SIG-M5 (cell line): ENCODE results near the gene ATG101.
"Not testable (repeated sequence)": the region's sequence is repeated elsewhere in the genome, so short reads cannot be mapped to it uniquely, and the experiment has no call there.

Experiments used
- DNase-seq: peaks from one replicate; lab custom pipeline; 2025; lab: John Stamatoyannopoulos, UW

Gene ATG101

DNA sequence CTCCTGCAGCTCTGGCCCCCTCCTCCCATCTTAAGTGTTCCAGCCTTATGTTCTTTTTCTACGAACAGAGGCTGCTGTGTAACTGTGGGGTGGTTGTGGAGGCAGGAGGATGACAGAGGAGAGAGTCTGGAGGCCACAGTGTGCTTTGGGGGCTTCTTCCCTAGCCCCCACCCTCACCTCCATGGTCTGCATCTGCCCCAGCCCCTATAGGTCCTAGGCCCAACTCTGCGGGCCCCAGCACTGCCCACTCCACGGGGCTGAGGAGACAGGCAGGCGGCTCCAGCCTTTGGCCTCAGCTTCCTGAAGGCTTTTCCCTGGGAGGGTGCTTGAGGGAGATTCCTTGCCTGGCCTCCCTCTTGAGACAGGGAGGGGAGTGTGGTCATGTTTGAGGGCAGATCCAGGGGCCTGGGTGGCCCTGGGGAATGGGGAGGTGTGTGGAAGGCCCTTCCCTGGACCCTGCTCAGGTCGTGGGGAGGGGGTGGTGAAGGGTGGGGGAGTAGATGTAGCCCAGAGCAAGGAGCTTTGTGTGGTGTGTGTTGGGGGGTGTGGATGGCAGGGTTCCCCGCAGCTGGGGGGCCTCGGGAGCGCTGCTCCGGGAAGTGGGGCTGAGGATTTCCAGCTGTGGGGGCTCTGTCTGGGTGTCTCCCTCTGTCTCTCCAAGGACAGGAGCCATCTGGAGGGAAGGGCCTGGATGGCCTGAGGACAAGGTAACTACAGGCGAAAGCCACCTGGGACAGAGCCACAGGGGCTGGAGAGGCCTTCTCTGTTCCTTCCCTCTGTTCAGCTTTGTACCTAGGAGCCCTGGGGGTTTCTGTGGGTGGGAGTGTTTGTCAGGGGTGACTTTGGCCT lies 10.8 kb downstream of the ATG101 start:
- no peak for DNase-seq

DNA sequence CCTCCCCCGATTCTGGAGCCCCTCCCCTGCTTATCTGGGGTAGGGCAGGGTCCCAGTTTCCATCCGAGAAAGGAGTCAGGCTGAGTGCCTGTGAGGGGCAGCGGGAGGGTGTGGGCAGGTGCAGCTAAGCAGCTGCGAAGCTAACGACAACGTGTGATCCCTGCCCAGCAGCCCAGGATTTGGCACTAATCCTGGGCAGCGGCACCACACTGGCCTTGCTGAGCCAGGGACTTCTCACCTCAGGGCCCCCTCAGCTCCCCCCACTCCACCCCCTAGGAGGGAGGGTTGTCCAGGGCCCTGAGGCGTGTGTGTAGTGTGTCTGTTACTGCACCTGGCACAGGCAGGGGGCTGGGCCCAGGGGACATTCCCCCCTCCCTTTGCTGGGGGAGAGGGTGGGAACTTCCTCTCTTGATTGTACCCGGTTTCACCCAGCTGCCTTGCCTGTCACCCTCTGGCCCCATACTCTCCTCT lies 11.5 kb downstream of the ATG101 start:
- DNase-seq, result no peak

GRCh38 chr12:52082026-52082668 lies 12.4 kb downstream of the ATG101 start:
- no peak for DNase-seq

GRCh38 chr12:52082669-52082987 lies 12.8 kb downstream of the ATG101 start:
- no peak for DNase-seq

GRCh38 chr12:52082988-52083637 lies 13.3 kb downstream of the ATG101 start:
- DNase-seq, result no peak

- DNase-seq, result no peak
These were observed 13.8 kb downstream of the ATG101 start for GRCh38 chr12:52083638-52083996.

- no peak for DNase-seq
These were observed 14.9 kb downstream of the ATG101 start for GRCh38 chr12:52084491-52085231.

- DNase-seq, result no peak
These were observed 16.0 kb downstream of the ATG101 start for GRCh38 chr12:52085682-52086180.

DNA sequence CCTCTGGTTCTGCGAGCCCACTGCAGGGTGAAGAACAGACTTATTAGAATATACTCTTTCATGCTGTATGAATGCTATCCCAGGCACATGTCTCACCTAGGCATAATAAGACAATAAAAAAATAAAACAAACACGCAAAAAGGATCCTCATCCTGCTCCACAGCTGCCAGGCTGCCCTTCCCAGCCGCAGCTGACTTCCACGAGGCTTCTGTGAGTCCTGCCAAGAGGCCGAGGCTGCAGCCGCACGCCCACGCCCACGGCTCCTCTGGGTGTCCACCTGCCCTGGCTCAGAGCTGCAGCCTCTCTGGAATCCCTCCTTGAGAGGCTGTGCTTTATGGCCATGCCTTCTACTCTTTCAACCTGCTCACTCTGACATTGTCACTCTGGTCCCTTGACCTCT lies 16.6 kb downstream of the ATG101 start:
- DNase-seq, result no peak

DNA sequence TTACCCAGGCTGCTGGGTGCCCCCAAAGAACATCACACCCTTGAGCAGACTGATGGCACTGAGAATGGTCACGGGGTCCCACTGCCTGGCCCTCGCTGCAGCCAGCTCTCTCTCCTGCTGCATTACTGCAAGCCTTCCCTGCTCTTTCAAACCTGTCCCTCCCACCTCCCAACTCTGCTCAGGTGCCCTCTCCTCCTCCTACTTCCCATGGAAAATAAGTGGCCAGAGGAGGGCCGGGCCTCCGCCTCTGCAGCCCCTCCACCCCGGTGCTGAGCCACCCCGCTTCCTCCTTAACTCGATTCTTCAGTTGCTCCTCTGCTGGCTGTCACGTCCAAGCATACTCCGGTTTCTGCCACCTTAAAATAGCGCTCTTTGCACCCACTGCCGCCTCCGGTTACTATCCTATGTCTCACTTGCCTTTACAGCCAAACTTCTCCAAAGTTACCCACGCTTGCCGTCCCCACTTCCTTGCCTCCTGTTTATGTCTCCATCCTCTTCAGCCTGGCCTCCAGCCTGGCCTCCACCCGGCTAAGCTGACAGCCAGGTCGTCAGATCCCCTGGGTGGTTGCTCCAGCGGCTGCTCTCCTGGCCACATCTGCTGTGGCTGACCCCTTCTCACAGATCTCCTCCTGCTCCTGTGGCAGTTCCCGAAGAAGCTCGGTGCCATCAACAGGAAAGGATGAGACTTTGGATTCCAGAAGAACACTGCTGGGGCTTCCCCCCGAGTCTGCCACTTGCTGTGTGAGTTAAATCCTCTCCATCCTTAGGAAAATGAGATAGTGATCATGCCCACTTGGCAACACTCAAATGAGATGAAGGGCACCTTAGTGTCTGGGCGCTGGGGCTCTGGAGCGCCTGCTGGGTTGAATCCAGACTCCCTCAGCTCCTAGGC lies 17.4 kb downstream of the ATG101 start:
- no peak for DNase-seq

DNA sequence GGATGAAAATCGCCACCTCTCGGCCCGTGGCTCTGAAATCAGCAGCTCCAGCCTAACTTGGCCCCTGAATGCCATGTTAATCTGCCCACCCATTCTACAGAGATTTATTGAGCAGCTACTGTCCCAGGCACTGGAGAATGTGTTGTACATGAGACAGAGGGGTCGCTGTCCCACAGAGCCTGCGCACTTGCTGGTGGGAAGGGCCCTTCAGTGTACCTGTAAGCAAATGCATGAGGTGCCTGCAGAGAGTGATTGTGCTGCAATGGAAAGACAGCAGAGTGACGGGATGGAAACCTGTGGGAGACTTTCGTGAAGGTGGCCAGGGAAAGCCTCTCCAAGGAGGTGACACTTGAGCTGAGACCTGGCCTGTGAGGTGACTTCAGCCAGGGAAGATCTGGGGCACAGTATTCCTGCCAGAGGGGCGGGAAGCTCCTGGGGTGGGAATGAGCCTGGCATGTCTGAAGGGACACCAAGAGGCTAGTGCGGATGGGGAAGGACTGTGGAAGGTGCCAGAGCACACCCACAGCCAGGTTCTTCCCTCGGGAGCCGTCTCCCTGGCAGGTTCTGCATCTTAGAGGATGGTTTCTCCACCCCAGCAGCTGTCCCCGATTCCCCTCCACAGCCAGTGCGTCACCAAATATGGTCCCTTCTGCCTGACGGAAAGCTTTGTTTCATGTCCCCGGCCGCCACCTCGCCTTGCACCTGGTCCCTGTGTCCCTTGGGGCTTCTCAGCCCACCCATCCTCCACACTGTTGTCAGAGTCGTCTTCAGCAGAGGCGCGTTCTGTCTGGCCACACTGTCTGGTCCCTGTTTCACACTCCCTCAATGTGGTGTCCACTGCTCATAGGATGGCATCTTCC lies 18.4 kb downstream of the ATG101 start:
- DNase-seq, result no peak

GRCh38 chr12:52089491-52089890 lies 19.7 kb downstream of the ATG101 start:
- DNase-seq, result no peak

GRCh38 chr12:52090291-52090690 lies 20.5 kb downstream of the ATG101 start:
- DNase-seq, result no peak

DNA sequence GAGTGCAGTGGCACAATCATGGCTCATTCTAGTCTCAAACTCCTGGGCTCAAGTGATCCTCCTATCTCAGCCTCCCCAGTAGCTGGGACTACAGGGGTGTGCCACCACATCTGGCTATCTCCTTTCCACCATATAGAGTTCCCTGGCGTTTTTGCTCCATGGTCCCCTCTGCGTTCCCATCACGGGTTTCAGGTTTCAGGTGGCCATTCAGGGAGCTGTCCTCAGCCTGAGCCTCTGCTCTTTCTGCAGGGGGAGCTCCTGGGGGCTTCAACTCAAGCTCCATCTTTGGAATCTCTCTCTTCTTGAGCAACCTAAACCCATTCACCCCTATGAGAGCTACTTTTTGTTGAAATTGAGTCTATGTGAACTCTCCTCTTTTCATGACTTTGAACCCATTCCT lies 21.3 kb downstream of the ATG101 start:
- DNase-seq, result no peak

GRCh38 chr12:52091869-52092268 lies 22.1 kb downstream of the ATG101 start:
- no peak for DNase-seq

DNA sequence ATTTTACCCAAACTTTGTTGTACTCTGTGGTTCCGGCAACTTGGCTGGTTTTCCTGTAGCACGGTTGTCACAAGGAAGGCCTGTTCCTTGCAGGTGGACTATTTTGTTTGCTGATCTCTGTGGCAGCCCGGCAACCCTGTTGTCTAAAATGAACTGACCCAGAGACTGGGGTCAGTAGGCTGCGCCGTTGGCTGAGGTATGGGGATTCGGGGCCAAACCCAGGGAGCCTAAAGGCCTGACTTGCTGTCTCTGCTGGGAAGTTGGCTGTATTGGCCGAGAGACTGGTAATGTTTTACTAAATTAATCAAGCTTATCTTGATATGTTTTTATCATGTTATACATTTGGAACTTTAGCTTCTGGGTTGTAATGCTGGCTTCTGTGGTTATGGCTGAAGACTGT lies 23.6 kb downstream of the ATG101 start:
- DNase-seq, result no peak

DNA sequence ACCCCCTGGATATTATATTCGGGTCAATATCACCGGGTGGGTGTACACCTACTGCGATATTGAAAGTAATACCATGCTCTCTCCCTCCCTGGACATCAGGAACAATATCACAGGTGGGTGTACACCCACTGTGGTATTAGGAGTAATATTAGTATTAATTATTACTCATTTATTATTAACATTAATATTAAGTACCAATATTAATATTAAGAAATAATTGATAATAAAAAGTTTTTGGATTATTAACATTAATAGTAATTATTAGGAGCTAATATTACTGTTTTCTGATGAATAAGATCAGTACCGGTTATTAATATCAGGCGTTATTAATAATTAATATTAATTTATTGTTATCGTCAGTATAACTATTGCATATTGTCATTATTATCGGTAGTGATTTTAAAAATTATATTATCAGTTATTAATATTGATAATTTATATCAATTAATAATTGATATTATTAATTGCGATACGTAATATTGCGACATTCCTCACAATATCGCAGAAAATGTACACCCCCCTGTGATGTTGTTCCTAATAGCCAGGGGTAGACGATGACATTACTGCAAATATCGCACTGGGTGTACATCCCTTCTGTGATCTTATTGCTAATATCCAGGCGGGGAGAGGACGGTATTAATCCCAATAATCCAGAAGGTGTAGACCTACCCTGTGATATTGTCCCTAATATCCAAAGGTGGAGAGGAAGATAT lies 26.7 kb downstream of the ATG101 start:
- no peak for DNase-seq

GRCh38 chr12:52097045-52097666 lies 27.4 kb downstream of the ATG101 start:
- no peak for DNase-seq

DNA sequence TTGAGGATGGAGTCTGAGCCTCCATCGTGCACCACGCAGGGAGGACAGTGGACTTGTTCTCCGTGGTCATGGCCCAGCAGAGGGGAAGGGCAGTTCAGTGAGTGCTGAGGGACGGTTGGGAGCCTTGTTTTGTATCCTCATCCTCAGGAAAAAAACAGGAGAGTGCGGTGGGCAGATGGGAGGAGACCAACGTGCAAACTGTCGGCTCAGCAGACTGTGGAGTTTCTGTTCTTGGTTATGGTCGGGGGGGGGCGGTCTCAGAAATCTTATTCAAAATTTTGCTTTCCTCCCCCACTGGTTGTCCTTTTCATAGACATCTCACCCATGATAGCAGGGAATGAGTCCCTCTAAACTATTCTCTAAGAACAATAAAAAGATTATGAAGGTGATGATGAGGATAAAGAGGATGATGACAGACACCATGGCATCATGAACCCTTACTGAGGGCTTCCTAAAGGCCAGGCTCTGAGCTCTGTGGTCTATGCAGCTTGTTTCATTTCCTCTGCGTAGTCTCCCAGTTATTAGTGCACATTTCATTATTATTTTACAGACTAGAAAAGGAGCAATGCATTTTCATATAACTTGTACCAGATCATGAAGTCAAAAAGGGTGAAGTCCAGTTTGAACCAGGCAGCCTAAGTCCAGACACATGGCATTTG lies 34.8 kb downstream of the ATG101 start:
- DNase-seq, result not testable (repeated sequence)
